ENCODE measurements around the gene CRTC3. TPM values are rescaled to one million over a fixed set of nuclear protein-coding genes. Genes with fewer than 3 reads are reported as not detected.

CRTC3 gene
- total RNA-seq, 1 experiment from 2014 or later, result 45.0 TPM

GRCh38 chr15:90557186-90558084 is 27.7 kb downstream of the CRTC3 start:
- ChIA-PET POLR2A (no interaction called here), CTCF (interaction anchor here (0.6 kb wide), 1 partner anchor 276 kb away, joined by 3 read pairs; no protein-coding TSS in a partner anchor)
- Histone ChIP-seq H3K9me3 (ENCODE audit: control insufficient read depth, insufficient read depth, low read depth, low read length) (no peaks in the 10 kb centered on the region), H3K27ac (ENCODE audit: low read length) (no peak overlapping the region), H3K4me1 (ENCODE audit: control insufficient read depth, insufficient read depth, low read length) (no peaks in the 10 kb centered on the region), H3K27me3 (ENCODE audit: control insufficient read depth, insufficient read depth, low read length) (no peaks in the 10 kb centered on the region), H3K4me3 (ENCODE audit: low read depth in 2 of 2, low read length in 2 of 2) (no peak overlapping the region), H3K36me3 (ENCODE audit: control insufficient read depth, insufficient read depth, low read length) (no peaks in the 10 kb centered on the region; the same call in 1 of the 2 replicates)
- BruUV-seq (replicated peaks), result no TSS peak
- no peak for DNase-seq (ENCODE audit: low read depth, low spot score)
- ATAC-seq, result peak; percentile 30; the same call in 1 of the 2 replicates
- in situ Hi-C loops (cut with HindIII; ENCODE audit: low pct_unique_long_range_greater_than_20kb, low sequenced_read_pairs), result no loop called here
- TF ChIP-seq TCF7L2 (IDR thresholded peaks at IDR 0.05; ENCODE audit: low read depth, low read length), result no peak
- TF ChIP-seq REST (IDR thresholded peaks at IDR 0.05; ENCODE audit: insufficient read depth in 1 of 2, low read depth in 2 of 2, low read length in 1 of 2), result no peak
- TF ChIP-seq POLR2AphosphoS5 (IDR thresholded peaks at IDR 0.05; ENCODE audit: low read depth, low read length), result no peak
- no peak for TF ChIP-seq SIN3A (IDR thresholded peaks at IDR 0.05; ENCODE audit: borderline replicate concordance, insufficient read depth, low read depth, low read length)
- no peak for TF ChIP-seq CTCF (IDR thresholded peaks at IDR 0.05)
- intact Hi-C loops (cut with micrococcal nuclease; ENCODE audit: unreplicated experiment), result no loop called here

GRCh38 chr15:90558171-90558573 is 28.4 kb downstream of the CRTC3 start:
- POLR2A ChIA-PET, result no interaction called here
- no peak; the same call in 1 of the 2 replicates for ATAC-seq
- H3K27ac ChIP-seq (ENCODE audit: low read length), result no peak overlapping the region

More at GRCh38 chr15:90558171-90558573, 28.4 kb downstream of the CRTC3 start:
- in situ Hi-C loops (cut with HindIII; ENCODE audit: low pct_unique_long_range_greater_than_20kb, low sequenced_read_pairs), result no loop called here
- TF ChIP-seq REST (IDR thresholded peaks at IDR 0.05; ENCODE audit: insufficient read depth in 1 of 2, low read depth in 2 of 2, low read length in 1 of 2) (no peak), SIN3A (IDR thresholded peaks at IDR 0.05; ENCODE audit: borderline replicate concordance, insufficient read depth, low read depth, low read length) (no peak), CTCF (IDR thresholded peaks at IDR 0.05) (no peak), POLR2AphosphoS5 (IDR thresholded peaks at IDR 0.05; ENCODE audit: low read depth, low read length) (no peak), TCF7L2 (IDR thresholded peaks at IDR 0.05; ENCODE audit: low read depth, low read length) (no peak)
- H3K27me3 ChIP-seq (ENCODE audit: control insufficient read depth, insufficient read depth, low read length), result no peaks in the 10 kb centered on the region
- no peak for DNase-seq (ENCODE audit: low read depth, low spot score)
- CTCF ChIA-PET, result no interaction called here
- H3K9me3 ChIP-seq (ENCODE audit: control insufficient read depth, insufficient read depth, low read depth, low read length), result no peaks in the 10 kb centered on the region
- H3K4me1 ChIP-seq (ENCODE audit: control insufficient read depth, insufficient read depth, low read length), result no peaks in the 10 kb centered on the region
- no peak overlapping the region for H3K4me3 ChIP-seq (ENCODE audit: low read depth in 2 of 2, low read length in 2 of 2)
- no peaks in the 10 kb centered on the region; the same call in 1 of the 2 replicates for H3K36me3 ChIP-seq (ENCODE audit: control insufficient read depth, insufficient read depth, low read length)
- no TSS peak for BruUV-seq (replicated peaks)
- intact Hi-C loops (cut with micrococcal nuclease; ENCODE audit: unreplicated experiment), result no loop called here

Measured in Panc1 (cell line).